Fibroblast of villous mesenchyme (primary cell): ENCODE results near the gene PRDM16. TPM values are rescaled to one million over a fixed set of nuclear protein-coding genes. Genes with fewer than 3 reads are reported as not detected.

Experiments
- DNase-seq: peaks from one replicate; pipeline ENCODE4 v3.0.0-alpha.2; 2010; ENCODE audit warnings: low read depth
- H3K4me3 ChIP-seq: 2 replicates; pipeline ENCODE4 v1.5.1; 2011; ENCODE audit warnings: low read depth, mild to moderate bottlenecking, low read length
- CTCF ChIP-seq: IDR thresholded peaks from 2 replicates; pipeline ENCODE4 v1.5.1; 2012; ENCODE audit warnings: low read depth, mild to moderate bottlenecking, low read length; ENCODE audit not compliant: insufficient read depth
- total RNA-seq: library from RNA; depleted of rRNA; stranded (reverse); fragments of >200 nt; gene quantifications from 2 replicates; pipeline ENCODE4 v1.2.3, GENCODE V29; 2012

Gene PRDM16
- total RNA-seq, 1 donor = 1.7 TPM

- no peak overlapping the region for H3K4me3 ChIP-seq
- no peak for TF ChIP-seq CTCF
- no peak for DNase-seq
These were observed 46.0 kb upstream of the PRDM16 start for GRCh38 chr1:3022976-3023375.

GRCh38 chr1:3024019-3024418 is 45.0 kb upstream of the PRDM16 start:
- no peak overlapping the region for H3K4me3 ChIP-seq
- no peak for DNase-seq
- no peak for TF ChIP-seq CTCF

- no peak overlapping the region for H3K4me3 ChIP-seq
- TF ChIP-seq CTCF = no peak
- DNase-seq = no peak
These were observed 44.4 kb upstream of the PRDM16 start for GRCh38 chr1:3024588-3024987.

GRCh38 chr1:3026124-3026523 is 42.9 kb upstream of the PRDM16 start:
- DNase-seq = no peak
- H3K4me3 ChIP-seq = no peak overlapping the region
- TF ChIP-seq CTCF = no peak

- DNase-seq = no peak
- no peak overlapping the region for H3K4me3 ChIP-seq
- TF ChIP-seq CTCF = no peak
These were observed 42.2 kb upstream of the PRDM16 start for GRCh38 chr1:3026581-3027391.

- TF ChIP-seq CTCF = no peak
- DNase-seq = no peak
- no peak overlapping the region for H3K4me3 ChIP-seq
These were observed 41.2 kb upstream of the PRDM16 start for GRCh38 chr1:3027611-3028371.
